ENCODE data around the gene CCDC120.

DNA sequence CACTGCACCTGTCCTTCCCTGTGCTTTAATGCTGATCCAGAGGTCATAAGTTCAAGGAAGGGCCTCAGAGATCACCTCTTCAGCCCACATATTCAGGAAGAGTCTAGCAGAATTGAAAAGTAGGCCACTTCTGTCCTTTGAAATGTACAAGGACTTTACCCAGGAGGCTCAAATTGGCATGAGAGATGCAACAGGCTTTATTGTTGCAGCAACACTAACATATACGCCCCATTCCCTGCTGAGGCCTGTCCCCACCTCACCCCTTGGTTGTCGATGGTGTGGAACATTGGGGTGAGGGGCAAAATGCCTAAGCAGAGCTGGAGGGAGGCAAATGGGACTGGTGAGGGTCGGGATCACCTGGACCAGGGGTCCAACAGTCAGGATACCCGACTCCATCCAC lies 12.2 kb downstream of the CCDC120 start:
- TF ChIP-seq POLR2A (IDR thresholded peaks at IDR 0.05) = no peak
- TF ChIP-seq, protein P1, sequence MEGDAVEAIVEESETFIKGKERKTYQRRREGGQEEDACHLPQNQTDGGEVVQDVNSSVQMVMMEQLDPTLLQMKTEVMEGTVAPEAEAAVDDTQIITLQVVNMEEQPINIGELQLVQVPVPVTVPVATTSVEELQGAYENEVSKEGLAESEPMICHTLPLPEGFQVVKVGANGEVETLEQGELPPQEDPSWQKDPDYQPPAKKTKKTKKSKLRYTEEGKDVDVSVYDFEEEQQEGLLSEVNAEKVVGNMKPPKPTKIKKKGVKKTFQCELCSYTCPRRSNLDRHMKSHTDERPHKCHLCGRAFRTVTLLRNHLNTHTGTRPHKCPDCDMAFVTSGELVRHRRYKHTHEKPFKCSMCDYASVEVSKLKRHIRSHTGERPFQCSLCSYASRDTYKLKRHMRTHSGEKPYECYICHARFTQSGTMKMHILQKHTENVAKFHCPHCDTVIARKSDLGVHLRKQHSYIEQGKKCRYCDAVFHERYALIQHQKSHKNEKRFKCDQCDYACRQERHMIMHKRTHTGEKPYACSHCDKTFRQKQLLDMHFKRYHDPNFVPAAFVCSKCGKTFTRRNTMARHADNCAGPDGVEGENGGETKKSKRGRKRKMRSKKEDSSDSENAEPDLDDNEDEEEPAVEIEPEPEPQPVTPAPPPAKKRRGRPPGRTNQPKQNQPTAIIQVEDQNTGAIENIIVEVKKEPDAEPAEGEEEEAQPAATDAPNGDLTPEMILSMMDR (IDR thresholded peaks at IDR 0.05) = no peak

Data from suprapubic skin (tissue), 3 donors.